ENCODE data around the gene SLC26A4. TPM values are rescaled to one million over a fixed set of nuclear protein-coding genes. Genes with fewer than 3 reads are reported as not detected.

Gene SLC26A4
- total and polyA plus RNA-seq, 2 donors (not counting 1 experiment from before 2014, with no cell fraction given) = 0.05 to 0.13 TPM

- peaks cover 47% of the 10 kb centered on the region for H3K79me2 ChIP-seq (ENCODE audit: control insufficient read depth, insufficient read depth, low read length)
- no peak overlapping the region for H2AFZ ChIP-seq (ENCODE audit: insufficient read depth, low read depth, low read length, poor library complexity, severe bottlenecking)
- intact Hi-C loops (cut with micrococcal nuclease) = no loop called here
- WGBS (ENCODE audit: insufficient coverage) = 92% methylated on average over 4 of the region's 7 CpGs
- H3K27ac Mint-ChIP-seq = no peak overlapping the region
- H3K9me3 ChIP-seq (ENCODE audit: control extremely low read depth in 1 of 3, control insufficient read depth in 2 of 3, insufficient read depth in 1 of 3, low read length in 2 of 3) = no peaks in the 10 kb centered on the region
- peaks cover 17% of the 10 kb centered on the region for H3K4me1 Mint-ChIP-seq
- CTCF ChIA-PET = no interaction called here
- no peak for TF ChIP-seq CTCF (IDR thresholded peaks at IDR 0.05)
- peaks cover 13 to 63% of the 10 kb centered on the region in 2 experiments for H3K36me3 ChIP-seq (replicated peaks in 1 of 2; ENCODE audit: control extremely low read depth in 1 of 2, control insufficient read depth in 1 of 2, extremely low read depth in 1 of 2, insufficient read depth in 2 of 2, low read length in 1 of 2)
- ATAC-seq (ENCODE audit: low read depth) (no peak), DNase-seq (no peak)
- POLR2A ChIA-PET = no interaction called here
- no peak overlapping the region for H3K4me3 Mint-ChIP-seq
- no peak overlapping the region for H3K4me2 ChIP-seq (replicated peaks; ENCODE audit: low read depth, low read length, poor library complexity, severe bottlenecking)
- H3K9me3 Mint-ChIP-seq (ENCODE audit: insufficient read depth) = no peaks in the 10 kb centered on the region
- no peaks in the 10 kb centered on the region for H3K27me3 Mint-ChIP-seq
- H4K20me1 ChIP-seq (ENCODE audit: control insufficient read depth, insufficient read depth, low read length, poor library complexity, severe bottlenecking) = peaks cover 55% of the 10 kb centered on the region
- H3K27ac ChIP-seq (ENCODE audit: low read length in 2 of 2) = no peak overlapping the region
- no peaks in the 10 kb centered on the region for H3K27me3 ChIP-seq (replicated peaks in 1 of 4; ENCODE audit: control extremely low read depth in 1 of 4, control insufficient read depth in 3 of 4, insufficient read depth in 4 of 4, low read length in 3 of 4)
- H3K4me1 ChIP-seq (ENCODE audit: control insufficient read depth in 2 of 2, insufficient read depth in 2 of 2, low read length in 2 of 2) = peaks cover 0 to 3% of the 10 kb centered on the region in 2 donors
- no peak overlapping the region for H3K4me3 ChIP-seq (ENCODE audit: control extremely low read depth in 1 of 5, extremely low read depth in 1 of 5, insufficient read depth in 1 of 5, low read depth in 2 of 5, low read length in 4 of 5)
- H3K9ac ChIP-seq (ENCODE audit: low read length) = no peak overlapping the region
Measured at GRCh38 chr7:107751113-107751512, 90.5 kb downstream of the SLC26A4 start.

- CTCF ChIA-PET = no interaction called here
- WGBS (ENCODE audit: insufficient coverage) = 100% methylated on average over 1 of the region's 2 CpGs
- no peak overlapping the region for H3K27ac ChIP-seq (ENCODE audit: low read length in 2 of 2)
Measured at GRCh38 chr7:107754642-107755041, 94.0 kb downstream of the SLC26A4 start.

More at GRCh38 chr7:107754642-107755041, 94.0 kb downstream of the SLC26A4 start:
- peaks cover 19 to 85% of the 10 kb centered on the region in 2 experiments for H3K36me3 ChIP-seq (replicated peaks in 1 of 2; ENCODE audit: control extremely low read depth in 1 of 2, control insufficient read depth in 1 of 2, extremely low read depth in 1 of 2, insufficient read depth in 2 of 2, low read length in 1 of 2)
- H3K27me3 ChIP-seq (replicated peaks in 1 of 4; ENCODE audit: control extremely low read depth in 1 of 4, control insufficient read depth in 3 of 4, insufficient read depth in 4 of 4, low read length in 3 of 4) = no peaks in the 10 kb centered on the region
- intact Hi-C loops (cut with micrococcal nuclease) = no loop called here
- Mint-ChIP-seq H3K4me1 (no peaks in the 10 kb centered on the region), H3K27me3 (no peaks in the 10 kb centered on the region), H3K9me3 (ENCODE audit: insufficient read depth) (no peaks in the 10 kb centered on the region), H3K27ac (no peak overlapping the region), H3K4me3 (no peak overlapping the region)
- H3K9ac ChIP-seq (ENCODE audit: low read length) = no peak overlapping the region
- H3K79me2 ChIP-seq (ENCODE audit: control insufficient read depth, insufficient read depth, low read length) = peaks cover 19% of the 10 kb centered on the region
- DNase-seq (no peak), ATAC-seq (ENCODE audit: low read depth) (no peak)
- H3K9me3 ChIP-seq (ENCODE audit: control extremely low read depth in 1 of 3, control insufficient read depth in 2 of 3, insufficient read depth in 1 of 3, low read length in 2 of 3) = no peaks in the 10 kb centered on the region
- no peaks in the 10 kb centered on the region for H3K4me1 ChIP-seq (ENCODE audit: control insufficient read depth in 2 of 2, insufficient read depth in 2 of 2, low read length in 2 of 2)
- H2AFZ ChIP-seq (ENCODE audit: insufficient read depth, low read depth, low read length, poor library complexity, severe bottlenecking) = no peak overlapping the region
- H3K4me3 ChIP-seq (ENCODE audit: control extremely low read depth in 1 of 5, extremely low read depth in 1 of 5, insufficient read depth in 1 of 5, low read depth in 2 of 5, low read length in 4 of 5) = no peak overlapping the region
- POLR2A ChIA-PET = no interaction called here
- H3K4me2 ChIP-seq (replicated peaks; ENCODE audit: low read depth, low read length, poor library complexity, severe bottlenecking) = no peak overlapping the region
- peaks cover 42% of the 10 kb centered on the region for H4K20me1 ChIP-seq (ENCODE audit: control insufficient read depth, insufficient read depth, low read length, poor library complexity, severe bottlenecking)
- TF ChIP-seq EZH2 (IDR thresholded peaks at IDR 0.05; ENCODE audit: borderline replicate concordance, insufficient read depth, low read depth, low read length, poor library complexity, severe bottlenecking) = no peak
- TF ChIP-seq CTCF (IDR thresholded peaks at IDR 0.05) = no peak
